ENCODE data around the gene CBFB.

The CBFB gene

GRCh38 chr16:67043420-67043819 is 14.5 kb downstream of the CBFB start:
- Histone ChIP-seq H3K9me3 (ENCODE audit: insufficient read depth, low read length) (no peaks in the 10 kb centered on the region), H3K4me1 (ENCODE audit: insufficient read depth, insufficient read length) (peaks cover 2% of the 10 kb centered on the region), H3K27me3 (ENCODE audit: insufficient read depth, insufficient read length) (no peaks in the 10 kb centered on the region), H3K4me3 (ENCODE audit: insufficient read length, low read depth) (no peak overlapping the region), H3K36me3 (ENCODE audit: insufficient read depth, insufficient read length, low read length) (peaks cover 21% of the 10 kb centered on the region), H3K9ac (ENCODE audit: insufficient read length, low read depth) (no peak overlapping the region)
- no peak for DNase-seq (ENCODE audit: low read depth, low spot score)
- no peak for TF ChIP-seq SUZ12 (IDR thresholded peaks at IDR 0.05; ENCODE audit: extremely low read depth, insufficient read depth, insufficient read length)
- no peak for TF ChIP-seq YY1 (IDR thresholded peaks at IDR 0.05; ENCODE audit: insufficient read depth, insufficient read length)
- no peak for TF ChIP-seq ZNF274 (IDR thresholded peaks at IDR 0.05; ENCODE audit: low read depth, low read length)

GRCh38 chr16:67050796-67051195 is 21.8 kb downstream of the CBFB start:
- no peaks in the 10 kb centered on the region for H3K27me3 ChIP-seq (ENCODE audit: insufficient read depth, insufficient read length)

GRCh38 chr16:67052399-67052798 is 23.4 kb downstream of the CBFB start:
- no peak overlapping the region for H3K4me3 ChIP-seq (ENCODE audit: insufficient read length, low read depth)

More at GRCh38 chr16:67050796-67051195, 21.8 kb downstream of the CBFB start:
- peaks cover 2% of the 10 kb centered on the region for H3K4me1 ChIP-seq (ENCODE audit: insufficient read depth, insufficient read length)
- no peak for DNase-seq (ENCODE audit: low read depth, low spot score)
- no peak overlapping the region for H3K4me3 ChIP-seq (ENCODE audit: insufficient read length, low read depth)
- no peaks in the 10 kb centered on the region for H3K9me3 ChIP-seq (ENCODE audit: insufficient read depth, low read length)
- H3K9ac ChIP-seq (ENCODE audit: insufficient read length, low read depth), result no peak overlapping the region
- TF ChIP-seq SUZ12 (IDR thresholded peaks at IDR 0.05; ENCODE audit: extremely low read depth, insufficient read depth, insufficient read length) (no peak), ZNF274 (IDR thresholded peaks at IDR 0.05; ENCODE audit: low read depth, low read length) (no peak), YY1 (IDR thresholded peaks at IDR 0.05; ENCODE audit: insufficient read depth, insufficient read length) (no peak)
- H3K36me3 ChIP-seq (ENCODE audit: insufficient read depth, insufficient read length, low read length), result peaks cover 16% of the 10 kb centered on the region

GRCh38 chr16:67053767-67054334 is 24.9 kb downstream of the CBFB start:
- no peaks in the 10 kb centered on the region for H3K9me3 ChIP-seq (ENCODE audit: insufficient read depth, low read length)
- H3K36me3 ChIP-seq (ENCODE audit: insufficient read depth, insufficient read length, low read length), result peaks cover 13% of the 10 kb centered on the region
- no peaks in the 10 kb centered on the region for H3K27me3 ChIP-seq (ENCODE audit: insufficient read depth, insufficient read length)
- no peak for DNase-seq (ENCODE audit: low read depth, low spot score)
- H3K4me3 ChIP-seq (ENCODE audit: insufficient read length, low read depth), result no peak overlapping the region
- H3K4me1 ChIP-seq (ENCODE audit: insufficient read depth, insufficient read length), result no peaks in the 10 kb centered on the region
- TF ChIP-seq SUZ12 (IDR thresholded peaks at IDR 0.05; ENCODE audit: extremely low read depth, insufficient read depth, insufficient read length), result no peak
- no peak for TF ChIP-seq ZNF274 (IDR thresholded peaks at IDR 0.05; ENCODE audit: low read depth, low read length)
- TF ChIP-seq YY1 (IDR thresholded peaks at IDR 0.05; ENCODE audit: insufficient read depth, insufficient read length), result no peak
- H3K9ac ChIP-seq (ENCODE audit: insufficient read length, low read depth), result no peak overlapping the region

More at GRCh38 chr16:67052399-67052798, 23.4 kb downstream of the CBFB start:
- no peak for TF ChIP-seq YY1 (IDR thresholded peaks at IDR 0.05; ENCODE audit: insufficient read depth, insufficient read length)
- no peak for TF ChIP-seq ZNF274 (IDR thresholded peaks at IDR 0.05; ENCODE audit: low read depth, low read length)
- TF ChIP-seq SUZ12 (IDR thresholded peaks at IDR 0.05; ENCODE audit: extremely low read depth, insufficient read depth, insufficient read length), result no peak
- Histone ChIP-seq H3K27me3 (ENCODE audit: insufficient read depth, insufficient read length) (no peaks in the 10 kb centered on the region), H3K4me1 (ENCODE audit: insufficient read depth, insufficient read length) (peaks cover 2% of the 10 kb centered on the region), H3K9ac (ENCODE audit: insufficient read length, low read depth) (no peak overlapping the region), H3K36me3 (ENCODE audit: insufficient read depth, insufficient read length, low read length) (peaks cover 13% of the 10 kb centered on the region), H3K9me3 (ENCODE audit: insufficient read depth, low read length) (no peaks in the 10 kb centered on the region)
- DNase-seq (ENCODE audit: low read depth, low spot score), result no peak

GRCh38 chr16:67054901-67055300 is 26.0 kb downstream of the CBFB start:
- no peaks in the 10 kb centered on the region for H3K4me1 ChIP-seq (ENCODE audit: insufficient read depth, insufficient read length)
- DNase-seq (ENCODE audit: low read depth, low spot score), result no peak
- H3K27me3 ChIP-seq (ENCODE audit: insufficient read depth, insufficient read length), result no peaks in the 10 kb centered on the region
- no peak overlapping the region for H3K9ac ChIP-seq (ENCODE audit: insufficient read length, low read depth)
- H3K36me3 ChIP-seq (ENCODE audit: insufficient read depth, insufficient read length, low read length), result peaks cover 7% of the 10 kb centered on the region
- H3K9me3 ChIP-seq (ENCODE audit: insufficient read depth, low read length), result no peaks in the 10 kb centered on the region
- H3K4me3 ChIP-seq (ENCODE audit: insufficient read length, low read depth), result no peak overlapping the region
- TF ChIP-seq YY1 (IDR thresholded peaks at IDR 0.05; ENCODE audit: insufficient read depth, insufficient read length) (no peak), SUZ12 (IDR thresholded peaks at IDR 0.05; ENCODE audit: extremely low read depth, insufficient read depth, insufficient read length) (no peak), ZNF274 (IDR thresholded peaks at IDR 0.05; ENCODE audit: low read depth, low read length) (no peak)

- DNase-seq (ENCODE audit: low read depth, low spot score), result no peak
- TF ChIP-seq YY1 (IDR thresholded peaks at IDR 0.05; ENCODE audit: insufficient read depth, insufficient read length) (no peak), ZNF274 (IDR thresholded peaks at IDR 0.05; ENCODE audit: low read depth, low read length) (no peak), SUZ12 (IDR thresholded peaks at IDR 0.05; ENCODE audit: extremely low read depth, insufficient read depth, insufficient read length) (no peak)
Measured at GRCh38 chr16:67055712-67056487, 27.0 kb downstream of the CBFB start.

GRCh38 chr16:67063008-67063407 is 34.1 kb downstream of the CBFB start:
- no peaks in the 10 kb centered on the region for H3K4me1 ChIP-seq (ENCODE audit: insufficient read depth, insufficient read length)
- TF ChIP-seq SUZ12 (IDR thresholded peaks at IDR 0.05; ENCODE audit: extremely low read depth, insufficient read depth, insufficient read length) (no peak), YY1 (IDR thresholded peaks at IDR 0.05; ENCODE audit: insufficient read depth, insufficient read length) (no peak), ZNF274 (IDR thresholded peaks at IDR 0.05; ENCODE audit: low read depth, low read length) (no peak)
- DNase-seq (ENCODE audit: low read depth, low spot score), result no peak
- peaks cover 17% of the 10 kb centered on the region for H3K36me3 ChIP-seq (ENCODE audit: insufficient read depth, insufficient read length, low read length)
- no peak overlapping the region for H3K9ac ChIP-seq (ENCODE audit: insufficient read length, low read depth)
- H3K9me3 ChIP-seq (ENCODE audit: insufficient read depth, low read length), result no peaks in the 10 kb centered on the region
- H3K27me3 ChIP-seq (ENCODE audit: insufficient read depth, insufficient read length), result no peaks in the 10 kb centered on the region
- H3K4me3 ChIP-seq (ENCODE audit: insufficient read length, low read depth), result no peak overlapping the region

More at GRCh38 chr16:67055712-67056487, 27.0 kb downstream of the CBFB start:
- Histone ChIP-seq H3K4me1 (ENCODE audit: insufficient read depth, insufficient read length) (no peaks in the 10 kb centered on the region), H3K27me3 (ENCODE audit: insufficient read depth, insufficient read length) (no peaks in the 10 kb centered on the region), H3K9me3 (ENCODE audit: insufficient read depth, low read length) (no peaks in the 10 kb centered on the region), H3K36me3 (ENCODE audit: insufficient read depth, insufficient read length, low read length) (peaks cover 9% of the 10 kb centered on the region), H3K9ac (ENCODE audit: insufficient read length, low read depth) (no peak overlapping the region), H3K4me3 (ENCODE audit: insufficient read length, low read depth) (no peak overlapping the region)

All from NT2/D1 (cell line).